T-cell (primary cell): ENCODE measurements around the gene NEDD1. TPM values are rescaled to one million over a fixed set of nuclear protein-coding genes. Genes with fewer than 3 reads are reported as not detected.

Experiments used
- ATAC-seq, 4 experiments: fragments of 200-7000 bp in 3 of 4; fragments of 150-1000 bp in 1 of 4; cut with Tn5 transposase; replicated peaks in 1 of 4; 1 replicate in 3 of 4; 2 replicates in 1 of 4; pipeline ENCODE4 v1.10.0; 2021; ENCODE audit warnings: moderate library complexity in 3 of 4, mild to moderate bottlenecking in 2 of 4, moderate number of reproducible peaks in 1 of 4
- CTCF ChIA-PET, 2 donors: fragments of 300-600 bp; sonication (Branson Sonifier 250); formaldehyde crosslinking; loops; one replicate each; lab custom pipeline; 2022; ENCODE audit warnings: antibody characterized with exemption in 2 of 2; lab: Charles Lee
- POLR2A ChIA-PET, 2 donors: fragments of 300-600 bp; sonication (Branson Sonifier 250); formaldehyde crosslinking; loops; one replicate each; lab custom pipeline; 2022; ENCODE audit warnings: antibody characterized with exemption in 2 of 2; lab: Charles Lee
- DNase-seq, 35 experiments: peaks; one replicate each; pipeline versions ENCODE4 v3.0.0 to v3.0.0-alpha.2; 2013 to 2023
- H3K27ac ChIP-seq: one replicate; pipeline ENCODE4 v1.5.1; 2013; ENCODE audit warnings: low read length
- H3K27me3 ChIP-seq, 2 experiments: replicated peaks in 1 of 2; 1 replicate in 1 of 2; 2 replicates in 1 of 2; pipeline versions ENCODE4 v1.6.1 to v1.7.0; 2013; ENCODE audit warnings: low read length in 1 of 2, mixed read lengths in 1 of 2; ENCODE audit not compliant: control insufficient read depth in 2 of 2, insufficient read depth in 2 of 2; ENCODE audit errors: extremely low read depth in 1 of 2
- H3K36me3 ChIP-seq, 2 donors: 1 replicate in 1 of 2; 2 replicates in 1 of 2; pipeline versions ENCODE4 v1.6.1 to v1.7.0; 2013; ENCODE audit warnings: low read length in 1 of 2; ENCODE audit not compliant: control insufficient read depth in 2 of 2, insufficient read depth in 1 of 2; ENCODE audit errors: extremely low read depth in 1 of 2
- H3K4me1 ChIP-seq, 2 experiments: 1 replicate in 1 of 2; 2 replicates in 1 of 2; pipeline versions ENCODE4 v1.6.1 to v1.7.0; 2013; ENCODE audit warnings: low read length in 2 of 2, mixed read lengths in 1 of 2; ENCODE audit not compliant: insufficient read depth in 2 of 2, control insufficient read depth in 1 of 2; ENCODE audit errors: extremely low read depth in 1 of 2
- H3K4me3 ChIP-seq, 2 donors: 1 replicate in 1 of 2; 2 replicates in 1 of 2; pipeline versions ENCODE4 v1.5.1 to v1.7.0; 2013; ENCODE audit warnings: mild to moderate bottlenecking in 2 of 2, low read length in 1 of 2, moderate library complexity in 1 of 2; ENCODE audit not compliant: control insufficient read depth in 1 of 2; ENCODE audit errors: extremely low read depth in 1 of 2
- H3K9me3 ChIP-seq: 2 replicates; pipeline ENCODE4 v1.7.0; 2013
- H3K27ac Mint-ChIP-seq, 2 donors: one replicate each; pipeline ENCODE4 v1.8.0; 2020 to 2021; ENCODE audit warnings: mild to moderate bottlenecking in 2 of 2, mixed read lengths in 2 of 2
- H3K27me3 Mint-ChIP-seq, 2 donors: one replicate each; pipeline ENCODE4 v1.8.0; 2021 to 2022; ENCODE audit warnings: mixed read lengths in 2 of 2
- H3K36me3 Mint-ChIP-seq: one replicate; pipeline ENCODE4 v1.8.0; 2021; ENCODE audit warnings: mixed read lengths
- H3K4me1 Mint-ChIP-seq, 3 donors: one replicate each; pipeline ENCODE4 v1.8.0; 2020 to 2022; ENCODE audit warnings: mixed read lengths in 3 of 3, mild to moderate bottlenecking in 1 of 3
- H3K4me3 Mint-ChIP-seq, 3 donors: one replicate each; pipeline ENCODE4 v1.8.0; 2020 to 2022; ENCODE audit warnings: mild to moderate bottlenecking in 3 of 3, mixed read lengths in 3 of 3, moderate library complexity in 3 of 3
- H3K9me3 Mint-ChIP-seq, 3 donors: one replicate each; pipeline ENCODE4 v1.8.0; 2020 to 2022; ENCODE audit warnings: mixed read lengths in 3 of 3
- WGBS: methylation state at CpG from one replicate; pipeline ENCODE4 v1.1.5; 2013; ENCODE audit warnings: missing lambda C conversion rate; ENCODE audit not compliant: insufficient coverage; 5-methylcytosine and 5-hydroxymethylcytosine counted together
- total RNA-seq, 35 experiments: library from RNA in 6 of 35; stranded (reverse) in 6 of 35; fragments of 120-200 nt in 1 of 35; gene quantifications; one replicate each; pipeline versions ENCODE4 v1.2.1 to v1.2.4 and lab custom pipeline; 2013 to 2026

The NEDD1 gene
- total RNA-seq, 5 donors from 2014 or later (not counting 1 experiment from before 2014, with no cell fraction given) = 19.2 to 27.7 (median 23.6) TPM

DNA sequence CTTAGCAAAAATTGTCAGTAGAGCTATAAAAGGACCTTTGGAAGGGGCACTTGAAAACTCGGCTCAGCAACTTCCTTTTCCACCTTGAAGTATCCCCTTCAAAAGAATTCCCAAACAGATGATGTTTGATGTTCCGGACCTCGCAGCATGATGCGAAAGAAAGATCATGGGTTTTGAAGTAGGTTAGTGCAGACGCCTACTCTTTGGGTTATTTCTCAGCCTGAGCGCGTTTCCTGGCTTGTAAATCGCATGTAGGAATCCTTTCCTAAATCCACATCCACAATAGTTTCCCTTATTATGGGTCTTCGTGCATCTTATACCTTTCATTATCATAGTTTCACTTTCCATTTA, 584 bp upstream of the NEDD1 start:
- Mint-ChIP-seq H3K4me1 (peaks cover 45 to 47% (median 46%) of the 10 kb centered on the region in 3 donors), H3K4me3 (peak overlapping the region; percentile 95 to 96 (median 96)), H3K9me3 (no peaks in the 10 kb centered on the region), H3K27ac (peak overlapping the region; percentile 92 to 97), H3K36me3 (peaks cover 3% of the 10 kb centered on the region), H3K27me3 (peaks cover 0 to 1% of the 10 kb centered on the region in 2 donors)
- Histone ChIP-seq H3K9me3 (no peaks in the 10 kb centered on the region), H3K27ac (peak overlapping the region; percentile 98), H3K27me3 (no peaks in the 10 kb centered on the region), H3K36me3 (no peaks in the 10 kb centered on the region), H3K4me1 (peaks cover 12 to 22% of the 10 kb centered on the region in 2 experiments), H3K4me3 (peak overlapping the region; percentile 85 to 98)
- ChIA-PET POLR2A (interaction anchor here in 1 of 2 donors (0.6 kb wide), 2 partner anchors 23 to 81 kb away, joined by 3 to 7 read pairs; no protein-coding TSS in a partner anchor), CTCF (interaction anchor here in 1 of 2 donors (0.5 to 0.6 kb wide), 2 partner anchors 1351 to 1645 kb away, joined by 3 to 9 read pairs; no protein-coding TSS in a partner anchor)
- ATAC-seq (no peak), DNase-seq (peak in 2 of 35 experiments; percentile 2 to 5)
- WGBS = 0% methylated on average over 1 of the region's 9 CpGs

DNA sequence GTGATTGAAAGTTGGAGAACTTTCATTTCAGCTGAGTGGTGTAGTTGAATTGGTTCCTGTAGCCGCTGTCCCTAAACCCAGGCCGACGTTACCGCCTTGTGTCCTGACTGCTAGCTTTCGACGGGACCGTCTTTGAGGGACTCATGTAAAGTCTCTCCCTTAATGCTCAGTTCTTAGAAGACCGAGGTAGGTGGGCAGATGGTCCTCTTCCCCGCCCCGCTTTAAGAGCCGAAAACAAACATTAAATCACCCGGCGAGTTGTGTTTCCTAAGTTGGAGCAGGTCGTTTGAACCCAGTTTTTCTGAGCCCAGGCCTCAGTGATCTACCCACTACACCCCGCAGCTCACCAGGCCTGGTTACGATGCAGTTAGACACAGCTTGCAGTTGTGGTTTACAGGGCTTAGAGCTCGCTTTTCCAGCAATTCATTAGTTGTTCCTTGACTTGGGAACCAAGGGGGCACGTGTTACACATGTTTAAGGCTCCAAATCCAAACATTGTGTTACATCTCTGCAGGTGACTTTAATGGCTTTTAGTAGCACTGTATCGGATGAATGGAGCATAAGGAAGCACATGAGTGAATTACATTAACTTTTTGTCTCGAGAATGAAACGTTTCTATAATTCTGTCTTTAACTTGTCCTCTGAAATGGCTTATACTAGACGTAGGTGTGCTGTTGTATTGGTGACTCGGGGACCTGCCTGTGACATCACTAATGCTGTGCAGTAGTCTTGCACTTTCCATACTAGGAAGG, 790 bp downstream of the NEDD1 start:
- peak overlapping the region; percentile 95 to 97 for H3K27ac Mint-ChIP-seq
- 6% methylated on average over 18 of the region's 23 CpGs for WGBS
- peak overlapping the region; percentile 98 for H3K27ac ChIP-seq
- ChIA-PET POLR2A (interaction anchor here (0.5 to 1.0 kb wide), 3 partner anchors 26 to 630 kb away, joined by 3 to 5 read pairs (median 3); no protein-coding TSS in a partner anchor), CTCF (interaction anchor here in 1 of 2 donors (0.6 kb wide), 1 partner anchor 1685 kb away, joined by 4 read pairs; no protein-coding TSS in a partner anchor)
- peak overlapping the region; percentile 85 to 98 for H3K4me3 ChIP-seq
- H3K9me3 ChIP-seq = no peaks in the 10 kb centered on the region
- peak; percentile 23 to 32 (median 26) for ATAC-seq
- peaks cover 50 to 51% (median 51%) of the 10 kb centered on the region in 3 donors for H3K4me1 Mint-ChIP-seq
- no peaks in the 10 kb centered on the region for H3K36me3 ChIP-seq
- H3K27me3 ChIP-seq = no peaks in the 10 kb centered on the region
- H3K4me3 Mint-ChIP-seq = peak overlapping the region; percentile 95 to 96 (median 96)
- peaks cover 0 to 1% of the 10 kb centered on the region in 2 donors for H3K27me3 Mint-ChIP-seq
- no peaks in the 10 kb centered on the region for H3K9me3 Mint-ChIP-seq
- DNase-seq = peak in 21 of 35 experiments; percentile 1 to 47 (median 10)
- H3K4me1 ChIP-seq = peaks cover 12 to 24% of the 10 kb centered on the region in 2 experiments
- peaks cover 3% of the 10 kb centered on the region for H3K36me3 Mint-ChIP-seq

DNA sequence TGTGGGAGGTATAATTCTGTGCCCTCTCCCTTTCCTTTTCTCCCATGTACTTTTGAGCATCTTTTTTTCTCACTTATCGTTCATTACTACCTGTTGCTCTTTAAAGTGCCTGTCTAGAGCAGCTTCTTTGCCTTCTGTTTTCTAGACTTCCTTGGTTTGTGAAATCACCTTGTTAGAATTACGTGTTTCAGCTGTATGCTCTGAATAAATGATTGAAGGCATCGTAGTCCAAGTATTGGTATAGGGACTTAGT, 1.3 kb downstream of the NEDD1 start:
- H3K9me3 ChIP-seq = no peaks in the 10 kb centered on the region
- H3K4me1 ChIP-seq = peaks cover 12 to 24% of the 10 kb centered on the region in 2 experiments
- DNase-seq = no peak
- peaks cover 0 to 1% of the 10 kb centered on the region in 2 donors for H3K27me3 Mint-ChIP-seq
- peaks cover 50 to 55% (median 55%) of the 10 kb centered on the region in 3 donors for H3K4me1 Mint-ChIP-seq
- H3K27me3 ChIP-seq = no peaks in the 10 kb centered on the region
- H3K36me3 ChIP-seq = no peaks in the 10 kb centered on the region
- peaks cover 3% of the 10 kb centered on the region for H3K36me3 Mint-ChIP-seq
- H3K27ac ChIP-seq = peak overlapping the region; percentile 98
- ATAC-seq = no peak
- 100% methylated on average over 2 of the region's 3 CpGs for WGBS
- POLR2A ChIA-PET = interaction anchor here in 1 of 2 donors (0.5 kb wide), 1 partner anchor 630 kb away, joined by 3 read pairs; no protein-coding TSS in a partner anchor
- peak overlapping the region; percentile 95 to 97 for H3K27ac Mint-ChIP-seq
- H3K9me3 Mint-ChIP-seq = no peaks in the 10 kb centered on the region
- CTCF ChIA-PET = interaction anchor here in 1 of 2 donors (0.7 kb wide), 1 partner anchor 19 kb away, joined by 4 read pairs; no protein-coding TSS in a partner anchor
- H3K4me3 ChIP-seq = peak overlapping the region; percentile 85 to 98
- peak overlapping the region; percentile 95 to 96 (median 96) for H3K4me3 Mint-ChIP-seq

DNA sequence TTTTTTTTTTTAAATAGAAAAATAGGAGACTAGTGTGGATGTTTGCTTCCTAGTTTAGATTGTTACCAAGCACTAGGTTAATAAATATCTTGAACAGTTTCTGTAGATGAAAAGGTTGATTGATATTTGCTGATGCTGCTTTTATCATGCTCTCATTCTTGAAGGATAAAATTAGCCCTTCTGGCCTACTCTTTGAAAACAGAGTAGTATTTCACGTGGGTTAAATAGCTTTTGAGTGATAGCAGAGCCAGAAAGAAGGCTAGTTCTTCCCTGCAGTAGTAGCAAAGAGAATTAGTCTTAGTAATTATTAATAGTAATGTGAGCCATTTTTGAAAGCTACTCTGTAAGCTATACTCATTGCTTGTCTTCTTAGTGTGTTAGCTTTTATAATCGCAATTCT, 5.2 kb downstream of the NEDD1 start:
- Mint-ChIP-seq H3K27me3 (no peaks in the 10 kb centered on the region), H3K9me3 (peaks cover 0 to 7% (median 6%) of the 10 kb centered on the region in 3 donors), H3K4me1 (peaks cover 58 to 65% (median 63%) of the 10 kb centered on the region in 3 donors), H3K27ac (no peak overlapping the region), H3K36me3 (peaks cover 18% of the 10 kb centered on the region), H3K4me3 (no peak overlapping the region)
- DNase-seq (no peak), ATAC-seq (no peak)
- H3K27me3 ChIP-seq = no peaks in the 10 kb centered on the region
- ChIA-PET CTCF (interaction anchor here in 1 of 2 donors (0.7 to 0.9 kb wide), 2 partner anchors 15 to 28 kb away, joined by 3 to 6 read pairs; no protein-coding TSS in a partner anchor), POLR2A (interaction anchor here in 1 of 2 donors (0.5 to 0.7 kb wide), 2 partner anchors 661 to 1654 kb away, joined by 4 to 9 read pairs; no protein-coding TSS in a partner anchor)
- H3K9me3 ChIP-seq = no peaks in the 10 kb centered on the region
- no peaks in the 10 kb centered on the region for H3K36me3 ChIP-seq
- H3K4me3 ChIP-seq = no peak overlapping the region
- peaks cover 10 to 16% of the 10 kb centered on the region in 2 experiments for H3K4me1 ChIP-seq
- H3K27ac ChIP-seq = no peak overlapping the region
- 100% methylated on average over 1 of the region's 2 CpGs for WGBS

DNA sequence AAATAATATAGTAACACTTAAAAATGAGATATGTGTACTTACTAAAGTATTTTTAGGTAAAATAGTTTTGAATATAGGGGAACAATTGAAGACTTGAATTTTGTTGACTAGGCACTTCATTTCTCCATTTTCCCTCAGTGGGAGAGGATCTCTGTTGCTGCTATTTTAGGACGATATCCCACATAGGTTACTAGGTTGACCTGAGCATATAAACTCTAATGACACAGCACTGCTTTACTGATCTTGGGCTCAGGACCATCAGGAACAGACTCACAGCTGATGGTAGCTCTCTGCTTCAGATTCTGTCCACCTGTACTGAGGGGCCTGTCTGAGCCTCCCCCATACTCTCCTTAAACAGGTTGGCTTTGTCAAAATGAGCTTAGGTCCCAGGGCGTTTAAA, 5.9 kb downstream of the NEDD1 start:
- ChIA-PET CTCF (interaction anchor here in 1 of 2 donors (0.9 kb wide), 1 partner anchor 27 kb away, joined by 6 read pairs; no protein-coding TSS in a partner anchor), POLR2A (interaction anchor here (0.5 to 0.7 kb wide), 5 partner anchors 12 to 1829 kb away, joined by 3 to 9 read pairs (median 4); no protein-coding TSS in a partner anchor)
- H3K36me3 Mint-ChIP-seq = peaks cover 18% of the 10 kb centered on the region
- H3K4me3 ChIP-seq = no peak overlapping the region
- no peaks in the 10 kb centered on the region for H3K27me3 Mint-ChIP-seq
- DNase-seq (no peak), ATAC-seq (no peak)
- 100% methylated on average over 1 of the region's 2 CpGs for WGBS
- no peak overlapping the region for H3K27ac Mint-ChIP-seq
- H3K36me3 ChIP-seq = no peaks in the 10 kb centered on the region
- H3K27me3 ChIP-seq = no peaks in the 10 kb centered on the region
- H3K27ac ChIP-seq = no peak overlapping the region
- H3K4me3 Mint-ChIP-seq = no peak overlapping the region
- peaks cover 0 to 7% (median 6%) of the 10 kb centered on the region in 3 donors for H3K9me3 Mint-ChIP-seq
- peaks cover 54 to 60% (median 58%) of the 10 kb centered on the region in 3 donors for H3K4me1 Mint-ChIP-seq
- H3K4me1 ChIP-seq = peaks cover 4 to 14% of the 10 kb centered on the region in 2 experiments
- no peaks in the 10 kb centered on the region for H3K9me3 ChIP-seq

DNA sequence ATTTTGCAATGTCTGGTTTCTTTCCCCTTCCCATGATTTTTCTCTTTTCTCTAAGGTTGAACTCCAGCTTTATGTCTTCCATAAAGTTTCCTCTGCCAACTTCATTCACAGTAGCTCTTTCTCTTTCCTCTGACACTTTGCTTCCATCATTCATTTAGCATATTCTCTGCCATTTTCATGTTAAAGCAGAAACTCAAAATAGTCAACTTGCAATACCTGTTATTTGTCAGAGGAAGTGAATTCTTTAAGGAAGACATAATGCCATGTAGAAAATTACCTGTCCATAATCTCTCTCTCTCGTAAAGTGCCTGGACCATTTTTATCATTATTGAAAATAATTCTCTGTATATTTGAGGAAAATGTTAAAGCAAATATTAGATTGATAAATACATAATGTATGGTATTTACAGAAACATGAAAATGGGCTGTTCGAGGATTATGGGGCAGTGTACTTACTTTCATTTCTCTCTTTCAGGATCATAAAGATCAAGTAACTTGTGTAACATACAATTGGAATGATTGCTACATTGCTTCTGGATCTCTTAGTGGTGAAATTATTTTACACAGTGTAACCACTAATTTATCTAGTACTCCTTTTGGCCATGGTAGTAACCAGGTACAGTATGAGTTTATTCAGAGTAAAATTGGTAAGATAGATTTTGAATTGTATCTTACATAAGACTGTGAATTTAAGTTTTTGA, 12.6 kb downstream of the NEDD1 start:
- Histone ChIP-seq H3K4me1 (no peaks in the 10 kb centered on the region), H3K9me3 (no peaks in the 10 kb centered on the region), H3K27me3 (no peaks in the 10 kb centered on the region), H3K27ac (no peak overlapping the region), H3K36me3 (peaks cover 0 to 3% of the 10 kb centered on the region in 2 donors), H3K4me3 (no peak overlapping the region)
- ATAC-seq (no peak), DNase-seq (no peak)
- Mint-ChIP-seq H3K4me1 (peaks cover 22 to 31% (median 25%) of the 10 kb centered on the region in 3 donors), H3K27ac (peak overlapping the region in 1 of 2 donors; percentile 7), H3K27me3 (no peaks in the 10 kb centered on the region), H3K9me3 (peaks cover 0 to 7% (median 6%) of the 10 kb centered on the region in 3 donors), H3K4me3 (no peak overlapping the region), H3K36me3 (peaks cover 55% of the 10 kb centered on the region)
- ChIA-PET CTCF (no interaction called here), POLR2A (no interaction called here)
- no CpG with 5 or more reads among the region's 2 CpGs for WGBS
